ENCODE measurements around the gene PIEZO2.

DNA sequence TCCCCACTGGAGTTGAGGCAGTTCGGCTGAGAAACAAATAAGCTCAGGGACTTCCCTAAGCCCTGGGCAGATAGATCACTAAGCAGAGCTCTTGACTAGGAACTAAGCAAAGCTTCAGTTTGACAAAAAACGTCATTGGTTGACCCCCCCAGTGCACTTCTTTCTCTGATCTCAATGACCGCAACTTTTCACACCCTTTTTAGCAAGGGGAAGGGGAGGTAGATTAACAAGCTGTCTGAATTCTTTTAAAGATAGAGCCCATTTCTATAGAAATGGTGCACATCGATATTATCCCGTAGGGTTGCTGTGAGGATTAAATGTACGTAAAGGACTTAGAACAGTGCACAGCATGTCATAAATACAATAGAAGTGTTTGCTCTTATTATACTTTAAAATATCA lies 42.5 kb downstream of the PIEZO2 start:
- TF ChIP-seq POLR2AphosphoS5 (IDR thresholded peaks at IDR 0.05; ENCODE audit: low read depth, low read length) (no peak), POLR2A (IDR thresholded peaks at IDR 0.05; ENCODE audit: low read depth, low read length) (no peak)

Measured in GM12892 (cell line).